K562 (cell line): ENCODE results near the gene STX1A. TPM values are rescaled to one million over a fixed set of nuclear protein-coding genes. Genes with fewer than 3 reads are reported as not detected.

Experiments used
- ARNT ChIP-seq, 2 experiments: fragments of 450-650 bp; IDR thresholded peaks; 2 replicates each; pipeline ENCODE4 v1.6.1; 2016; ENCODE audit warnings: mild to moderate bottlenecking in 1 of 2
- BDP1 ChIP-seq: IDR thresholded peaks from 3 replicates; pipeline ENCODE4 v1.6.1; 2011; ENCODE audit not compliant: insufficient read length, insufficient read depth
- CBX2 ChIP-seq: fragments of 200-600 bp; sonication (generic); IDR thresholded peaks from one replicate; pipeline ENCODE4 v1.6.1; 2012; ENCODE audit warnings: mild to moderate bottlenecking, low read length, inconsistent platforms; ENCODE audit not compliant: insufficient read depth, poor library complexity, severe bottlenecking
- DPF2 ChIP-seq: fragments of 450-650 bp; IDR thresholded peaks from 2 replicates; pipeline ENCODE4 v1.6.1; 2016
- ETS2 ChIP-seq: IDR thresholded peaks from 2 replicates; pipeline ENCODE4 v1.6.1; 2016; ENCODE audit warnings: borderline replicate concordance, missing genetic modification characterization, mild to moderate bottlenecking, moderate library complexity, missing compliant biosample characterization; ENCODE audit not compliant: poor library complexity, severe bottlenecking
- FOXJ3 ChIP-seq: sonication (generic); formaldehyde crosslinking; IDR thresholded peaks from 2 replicates; pipeline ENCODE4 v1.4.0; 2020; ENCODE audit warnings: mild to moderate bottlenecking, missing genetic modification reagents
- HDAC1 ChIP-seq, 2 experiments: fragments of 450-650 bp; IDR thresholded peaks; 2 replicates each; pipeline ENCODE4 v1.6.1; 2016 to 2017; ENCODE audit warnings: inconsistent platforms in 1 of 2, mild to moderate bottlenecking in 1 of 2, moderate library complexity in 1 of 2
- HDGF ChIP-seq: fragments of 450-650 bp; IDR thresholded peaks from 2 replicates; pipeline ENCODE4 v1.6.1; 2016
- HNRNPL ChIP-seq: fragments of 200-400 bp; formaldehyde crosslinking; IDR thresholded peaks from 2 replicates; pipeline ENCODE4 v1.6.1; 2017; ENCODE audit warnings: low read depth, mild to moderate bottlenecking, low read length
- NFE2L1 ChIP-seq: fragments of 450-650 bp; IDR thresholded peaks from 2 replicates; pipeline ENCODE4 v1.6.1; 2016; ENCODE audit warnings: missing genetic modification characterization, low read depth, mild to moderate bottlenecking, missing compliant biosample characterization, moderate library complexity, borderline replicate concordance
- SETDB1 ChIP-seq: IDR thresholded peaks from one replicate; pipeline ENCODE4 v1.6.1; 2012; ENCODE audit warnings: low read length, control low read depth, inconsistent platforms
- SNRNP70 ChIP-seq: fragments of 200-400 bp; formaldehyde crosslinking; optimal IDR thresholded peaks from 2 replicates; pipeline ENCODE3; 2017; ENCODE audit warnings: low read depth, low read length
- SPI1 ChIP-seq: IDR thresholded peaks from 2 replicates; pipeline ENCODE4 v1.6.1; 2011; ENCODE audit warnings: low read depth, low read length, control low read depth, borderline replicate concordance
- ZFP36 ChIP-seq: fragments of 150-350 bp; IDR thresholded peaks from 2 replicates; pipeline ENCODE4 v1.6.1; 2018; ENCODE audit warnings: low read length, low read depth; ENCODE audit not compliant: partially characterized antibody
- ZNF23 ChIP-seq: fragments of 250-450 bp; sonication (Bioruptor Pico); IDR thresholded peaks from 2 replicates; pipeline ENCODE4 v1.4.0; 2020; ENCODE audit warnings: mild to moderate bottlenecking
- ZNF699 ChIP-seq: fragments of 250-450 bp; sonication (Bioruptor Pico); IDR thresholded peaks from 2 replicates; pipeline ENCODE4 v1.8.0; 2021; ENCODE audit warnings: mild to moderate bottlenecking, moderate library complexity; ENCODE audit not compliant: insufficient replicate concordance
- ZNF76 ChIP-seq: fragments of 250-450 bp; sonication (Bioruptor Pico); IDR thresholded peaks from 2 replicates; pipeline ENCODE4 v1.4.0; 2020; ENCODE audit warnings: mild to moderate bottlenecking, moderate library complexity, borderline replicate concordance
- polyA plus RNA-seq, 8 experiments: library from polyadenylated mRNA; depleted of rRNA in 4 of 8; stranded (reverse) in 5 of 8; unstranded in 3 of 8; fragments of >200 nt; fragmentation: Nextera tagmentation in 2 of 8; fragmentation: Illumina TruSeq in 1 of 8; extraction: Ambion mirVana in 2 of 8; extraction: Trizol in 1 of 8; gene quantifications; 2 replicates each; pipeline versions ENCODE4 v1.2.1 to v1.2.3, GENCODE V29; 2011 to 2014; ENCODE audit warnings: inconsistent platforms in 1 of 8, missing spikeins in 1 of 8
- total RNA-seq, 7 experiments: library from RNA; depleted of rRNA in 6 of 7; stranded (reverse); fragments of >200 nt in 6 of 7; fragmentation: Illumina TruSeq in 2 of 7; extraction: Trizol in 2 of 7; gene quantifications; 2 replicates each; pipeline versions ENCODE4 v1.2.1 to v1.2.3, GENCODE V29; 2011 to 2021; ENCODE audit warnings: low replicate concordance in 1 of 7
- TF ChIP-seq, protein P1 (sequence below): fragments of 250-450 bp; sonication (Bioruptor Pico); IDR thresholded peaks from 2 replicates; pipeline ENCODE4 v1.4.0; 2020; ENCODE audit warnings: mild to moderate bottlenecking
- TF ChIP-seq, protein P2 (sequence below): fragments of 250-450 bp; sonication (Bioruptor Pico); IDR thresholded peaks from 2 replicates; pipeline ENCODE4 v1.5.0; 2021
- TF ChIP-seq, protein P3 (sequence below), 2 experiments: fragments of 150-350 bp in 1 of 2; IDR thresholded peaks; 2 replicates each; pipeline ENCODE4 v1.6.1; 2012 to 2016; ENCODE audit warnings: low read depth in 2 of 2, low read length in 2 of 2, mild to moderate bottlenecking in 1 of 2, moderate library complexity in 1 of 2
- TF ChIP-seq, protein P4 (sequence below): sonication (generic); formaldehyde crosslinking; IDR thresholded peaks from 2 replicates; pipeline ENCODE4 v1.9.0; 2022; ENCODE audit warnings: mild to moderate bottlenecking, missing genetic modification reagents

Gene STX1A
- total and polyA plus RNA-seq, 9 of the 15 experiments (the other 6 are each of a cell fraction or from before 2014, with no cell fraction given), result 0.04 to 15.1 (median 6.3) TPM

DNA sequence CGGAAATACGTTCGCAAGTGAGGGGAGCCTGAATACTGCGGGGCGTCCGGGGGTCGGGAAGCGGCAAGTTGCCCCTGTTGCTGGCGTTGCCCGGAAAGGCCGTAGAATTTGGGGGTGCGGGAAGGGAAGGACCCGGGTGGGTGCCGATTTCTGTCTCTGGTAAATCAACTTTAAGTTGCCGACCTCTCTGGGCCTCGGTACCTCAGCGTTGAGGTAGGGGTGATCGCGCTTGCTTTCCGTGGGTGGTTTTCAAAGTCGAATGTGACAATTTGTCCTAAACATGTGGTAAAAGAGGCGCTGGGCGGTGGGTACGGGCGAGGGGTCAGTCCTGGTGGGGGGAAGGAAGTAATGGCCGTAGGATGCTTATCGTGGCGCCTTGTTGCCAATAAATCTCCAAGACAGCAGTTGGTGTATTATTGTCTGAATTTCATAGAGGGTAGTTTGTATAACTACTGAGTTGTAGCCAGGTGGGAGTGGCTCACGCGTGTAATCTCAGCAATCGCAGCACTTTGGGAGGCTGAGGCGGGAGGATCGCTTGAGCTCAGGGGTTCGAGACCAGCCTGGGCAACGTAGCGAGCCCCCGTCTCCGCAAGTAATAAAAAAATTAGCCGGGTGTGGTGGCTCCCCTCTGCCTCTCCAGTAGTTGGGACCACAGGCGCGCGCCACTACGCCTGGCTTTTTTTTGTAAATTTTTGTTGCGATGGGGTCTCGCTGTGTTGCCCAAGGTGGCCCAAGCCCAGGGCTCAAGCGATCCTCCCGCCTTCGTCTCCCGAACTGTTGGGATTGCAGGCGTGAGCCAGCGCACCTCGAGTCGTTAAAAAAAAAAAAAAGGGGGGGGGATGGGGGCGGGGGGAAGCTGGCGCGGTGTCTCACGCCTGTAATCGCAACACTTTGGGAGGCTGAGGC lies 35.4 kb downstream of the STX1A start (continued):
- TF ChIP-seq ZNF23 (CRISPR knock-in tag) (no peak), NFE2L1 (tag) (no peak), SNRNP70 (no peak), ZFP36 (no peak), ETS2 (no peak), HDGF (no peak), HDAC1 (IDR thresholded peaks at IDR 0.05) (peak in 1 of 2 experiments; percentile 2; a peak in 2 of 4 replicates), DPF2 (peak; percentile 48; the same call in 1 of the 2 replicates), BDP1 (no peak), ARNT (IDR thresholded peaks at IDR 0.05) (no peak), SETDB1 (no peak), SPI1 (no peak), HNRNPL (no peak), CBX2 (no peak), ZNF699 (CRISPR knock-in tag) (no peak), FOXJ3 (no peak), ZNF76 (CRISPR knock-in tag) (no peak)
- TF ChIP-seq, protein P1, sequence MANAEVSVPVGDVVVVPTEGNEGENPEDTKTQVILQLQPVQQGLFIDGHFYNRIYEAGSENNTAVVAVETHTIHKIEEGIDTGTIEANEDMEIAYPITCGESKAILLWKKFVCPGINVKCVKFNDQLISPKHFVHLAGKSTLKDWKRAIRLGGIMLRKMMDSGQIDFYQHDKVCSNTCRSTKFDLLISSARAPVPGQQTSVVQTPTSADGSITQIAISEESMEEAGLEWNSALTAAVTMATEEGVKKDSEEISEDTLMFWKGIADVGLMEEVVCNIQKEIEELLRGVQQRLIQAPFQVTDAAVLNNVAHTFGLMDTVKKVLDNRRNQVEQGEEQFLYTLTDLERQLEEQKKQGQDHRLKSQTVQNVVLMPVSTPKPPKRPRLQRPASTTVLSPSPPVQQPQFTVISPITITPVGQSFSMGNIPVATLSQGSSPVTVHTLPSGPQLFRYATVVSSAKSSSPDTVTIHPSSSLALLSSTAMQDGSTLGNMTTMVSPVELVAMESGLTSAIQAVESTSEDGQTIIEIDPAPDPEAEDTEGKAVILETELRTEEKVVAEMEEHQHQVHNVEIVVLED (CRISPR knock-in tag), result no peak
- TF ChIP-seq, protein P2, sequence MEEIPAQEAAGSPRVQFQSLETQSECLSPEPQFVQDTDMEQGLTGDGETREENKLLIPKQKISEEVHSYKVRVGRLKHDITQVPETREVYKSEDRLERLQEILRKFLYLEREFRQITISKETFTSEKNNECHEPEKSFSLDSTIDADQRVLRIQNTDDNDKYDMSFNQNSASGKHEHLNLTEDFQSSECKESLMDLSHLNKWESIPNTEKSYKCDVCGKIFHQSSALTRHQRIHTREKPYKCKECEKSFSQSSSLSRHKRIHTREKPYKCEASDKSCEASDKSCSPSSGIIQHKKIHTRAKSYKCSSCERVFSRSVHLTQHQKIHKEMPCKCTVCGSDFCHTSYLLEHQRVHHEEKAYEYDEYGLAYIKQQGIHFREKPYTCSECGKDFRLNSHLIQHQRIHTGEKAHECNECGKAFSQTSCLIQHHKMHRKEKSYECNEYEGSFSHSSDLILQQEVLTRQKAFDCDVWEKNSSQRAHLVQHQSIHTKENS (CRISPR knock-in tag), result no peak
- TF ChIP-seq, protein P3, sequence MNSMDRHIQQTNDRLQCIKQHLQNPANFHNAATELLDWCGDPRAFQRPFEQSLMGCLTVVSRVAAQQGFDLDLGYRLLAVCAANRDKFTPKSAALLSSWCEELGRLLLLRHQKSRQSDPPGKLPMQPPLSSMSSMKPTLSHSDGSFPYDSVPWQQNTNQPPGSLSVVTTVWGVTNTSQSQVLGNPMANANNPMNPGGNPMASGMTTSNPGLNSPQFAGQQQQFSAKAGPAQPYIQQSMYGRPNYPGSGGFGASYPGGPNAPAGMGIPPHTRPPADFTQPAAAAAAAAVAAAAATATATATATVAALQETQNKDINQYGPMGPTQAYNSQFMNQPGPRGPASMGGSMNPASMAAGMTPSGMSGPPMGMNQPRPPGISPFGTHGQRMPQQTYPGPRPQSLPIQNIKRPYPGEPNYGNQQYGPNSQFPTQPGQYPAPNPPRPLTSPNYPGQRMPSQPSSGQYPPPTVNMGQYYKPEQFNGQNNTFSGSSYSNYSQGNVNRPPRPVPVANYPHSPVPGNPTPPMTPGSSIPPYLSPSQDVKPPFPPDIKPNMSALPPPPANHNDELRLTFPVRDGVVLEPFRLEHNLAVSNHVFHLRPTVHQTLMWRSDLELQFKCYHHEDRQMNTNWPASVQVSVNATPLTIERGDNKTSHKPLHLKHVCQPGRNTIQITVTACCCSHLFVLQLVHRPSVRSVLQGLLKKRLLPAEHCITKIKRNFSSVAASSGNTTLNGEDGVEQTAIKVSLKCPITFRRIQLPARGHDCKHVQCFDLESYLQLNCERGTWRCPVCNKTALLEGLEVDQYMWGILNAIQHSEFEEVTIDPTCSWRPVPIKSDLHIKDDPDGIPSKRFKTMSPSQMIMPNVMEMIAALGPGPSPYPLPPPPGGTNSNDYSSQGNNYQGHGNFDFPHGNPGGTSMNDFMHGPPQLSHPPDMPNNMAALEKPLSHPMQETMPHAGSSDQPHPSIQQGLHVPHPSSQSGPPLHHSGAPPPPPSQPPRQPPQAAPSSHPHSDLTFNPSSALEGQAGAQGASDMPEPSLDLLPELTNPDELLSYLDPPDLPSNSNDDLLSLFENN (IDR thresholded peaks at IDR 0.05; ENCODE audit: low read depth in 2 of 2, low read length in 2 of 2), result no peak
- TF ChIP-seq, protein P4, sequence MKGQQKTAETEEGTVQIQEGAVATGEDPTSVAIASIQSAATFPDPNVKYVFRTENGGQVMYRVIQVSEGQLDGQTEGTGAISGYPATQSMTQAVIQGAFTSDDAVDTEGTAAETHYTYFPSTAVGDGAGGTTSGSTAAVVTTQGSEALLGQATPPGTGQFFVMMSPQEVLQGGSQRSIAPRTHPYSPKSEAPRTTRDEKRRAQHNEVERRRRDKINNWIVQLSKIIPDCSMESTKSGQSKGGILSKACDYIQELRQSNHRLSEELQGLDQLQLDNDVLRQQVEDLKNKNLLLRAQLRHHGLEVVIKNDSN (CRISPR knock-in tag), result no peak
